ENCODE measurements around the gene APELA. TPM values are rescaled to one million over a fixed set of nuclear protein-coding genes. Genes with fewer than 3 reads are reported as not detected.
"Not testable (repeated sequence)": the region's sequence is repeated elsewhere in the genome, so short reads cannot be mapped to it uniquely, and the experiment has no call there.

The APELA gene
- total RNA-seq, 6 experiments from 2014 or later: not detected

- WGBS (ENCODE audit: insufficient coverage, low coverage, low lambda C conversion rate, missing lambda C conversion rate): 31% methylated on average over 2 of the region's 2 CpGs
- H3K9me3 ChIP-seq: no peaks in the 10 kb centered on the region
- no peak for ATAC-seq
- no peak overlapping the region for H3K27ac ChIP-seq
- no peaks in the 10 kb centered on the region for H3K36me3 ChIP-seq
- TF ChIP-seq CTCF (IDR thresholded peaks at IDR 0.05) (no peak), POLR2A (IDR thresholded peaks at IDR 0.05) (no peak)
- H3K4me1 ChIP-seq: no peaks in the 10 kb centered on the region
- no peak for DNase-seq
- no peaks in the 10 kb centered on the region for H3K27me3 ChIP-seq
- H3K4me3 ChIP-seq: no peak overlapping the region
- intact Hi-C loops (cut with DNase I): no loop called here
These were observed 49.3 kb downstream of the APELA start for GRCh38 chr4:164926301-164926700.

GRCh38 chr4:164927101-164927500 lies 50.1 kb downstream of the APELA start:
- DNase-seq; H3K4me1 ChIP-seq; H3K27me3 ChIP-seq; H3K4me3 ChIP-seq; H3K27ac ChIP-seq; H3K36me3 ChIP-seq; ATAC-seq; H3K9me3 ChIP-seq; intact Hi-C loops (cut with DNase I): not testable (repeated sequence)
- WGBS (ENCODE audit: insufficient coverage, low coverage, low lambda C conversion rate, missing lambda C conversion rate): 57% methylated on average over 1 of the region's 2 CpGs

- H3K4me3 ChIP-seq: no peak overlapping the region
- intact Hi-C loops (cut with DNase I): no loop called here
- DNase-seq (no peak), ATAC-seq (no peak)
- 84% methylated on average over 4 of the region's 5 CpGs for WGBS (ENCODE audit: insufficient coverage, low coverage, low lambda C conversion rate, missing lambda C conversion rate)
- no peak for TF ChIP-seq POLR2A (IDR thresholded peaks at IDR 0.05)
- no peak for TF ChIP-seq CTCF (IDR thresholded peaks at IDR 0.05)
- H3K36me3 ChIP-seq: no peaks in the 10 kb centered on the region
- H3K27ac ChIP-seq: no peak overlapping the region
- no peaks in the 10 kb centered on the region for H3K9me3 ChIP-seq
- no peaks in the 10 kb centered on the region for H3K27me3 ChIP-seq
- H3K4me1 ChIP-seq: no peaks in the 10 kb centered on the region
These were observed 53.7 kb downstream of the APELA start for GRCh38 chr4:164930647-164931046.

- Histone ChIP-seq H3K27me3 (no peaks in the 10 kb centered on the region), H3K4me1 (no peaks in the 10 kb centered on the region), H3K36me3 (no peaks in the 10 kb centered on the region), H3K27ac (no peak overlapping the region), H3K4me3 (no peak overlapping the region), H3K9me3 (no peaks in the 10 kb centered on the region)
- TF ChIP-seq CTCF (IDR thresholded peaks at IDR 0.05): no peak
- TF ChIP-seq POLR2A (IDR thresholded peaks at IDR 0.05): no peak
- DNase-seq: no peak
- intact Hi-C loops (cut with DNase I): no loop called here
- 63% methylated on average over 5 of the region's 5 CpGs for WGBS (ENCODE audit: insufficient coverage, low coverage, low lambda C conversion rate, missing lambda C conversion rate)
- no peak for ATAC-seq
These were observed 54.8 kb downstream of the APELA start for GRCh38 chr4:164931551-164932324.

GRCh38 chr4:164933244-164933643 lies 56.3 kb downstream of the APELA start:
- intact Hi-C loops (cut with DNase I): no loop called here
- DNase-seq: no peak
- Histone ChIP-seq H3K36me3 (no peaks in the 10 kb centered on the region), H3K4me1 (no peaks in the 10 kb centered on the region), H3K27ac (no peak overlapping the region), H3K9me3 (no peaks in the 10 kb centered on the region), H3K27me3 (no peaks in the 10 kb centered on the region), H3K4me3 (no peak overlapping the region)
- WGBS (ENCODE audit: insufficient coverage, low coverage, low lambda C conversion rate, missing lambda C conversion rate): 88% methylated on average over 6 of the region's 11 CpGs
- no peak for TF ChIP-seq POLR2A (IDR thresholded peaks at IDR 0.05)
- TF ChIP-seq CTCF (IDR thresholded peaks at IDR 0.05): no peak
- ATAC-seq: no peak
